Large intestine (tissue), 3 donors: ENCODE results near the gene GLOD4. TPM values are rescaled to one million over a fixed set of nuclear protein-coding genes. Genes with fewer than 3 reads are reported as not detected.

Experiments
- DNase-seq, 2 donors: peaks; one replicate each; pipeline versions ENCODE4 v3.0.0 to v3.0.0-alpha.2; 2013
- H3K27ac ChIP-seq: one replicate; pipeline ENCODE4 v1.5.1; 2013; ENCODE audit warnings: low read length
- H3K27me3 ChIP-seq: 2 replicates; pipeline ENCODE4 v1.6.1; 2013; ENCODE audit warnings: low read length; ENCODE audit not compliant: control insufficient read depth, insufficient read depth
- H3K36me3 ChIP-seq: 2 replicates; pipeline ENCODE4 v1.6.1; 2013; ENCODE audit warnings: low read length; ENCODE audit not compliant: control insufficient read depth, insufficient read depth
- H3K4me1 ChIP-seq: one replicate; pipeline ENCODE4 v1.6.1; 2013; ENCODE audit warnings: low read length; ENCODE audit not compliant: control insufficient read depth, insufficient read depth
- H3K4me3 ChIP-seq: one replicate; pipeline ENCODE4 v1.5.1; 2013; ENCODE audit warnings: low read length
- H3K9me3 ChIP-seq: one replicate; pipeline ENCODE4 v1.6.1; 2013; ENCODE audit warnings: mild to moderate bottlenecking, low read depth, low read length, moderate library complexity; ENCODE audit not compliant: control insufficient read depth
- WGBS: methylation state at CpG from one replicate; pipeline ENCODE4 v1.1.5; 2013; ENCODE audit warnings: low lambda C conversion rate; ENCODE audit not compliant: insufficient coverage; 5-methylcytosine and 5-hydroxymethylcytosine counted together
- polyA plus RNA-seq: library from polyadenylated mRNA; unstranded; fragments of 120-200 nt; gene quantifications from one replicate; pipeline ENCODE4 v1.2.1, GENCODE V29; 2013

GLOD4 gene
- polyA plus RNA-seq, 1 donor, result 149 TPM

DNA sequence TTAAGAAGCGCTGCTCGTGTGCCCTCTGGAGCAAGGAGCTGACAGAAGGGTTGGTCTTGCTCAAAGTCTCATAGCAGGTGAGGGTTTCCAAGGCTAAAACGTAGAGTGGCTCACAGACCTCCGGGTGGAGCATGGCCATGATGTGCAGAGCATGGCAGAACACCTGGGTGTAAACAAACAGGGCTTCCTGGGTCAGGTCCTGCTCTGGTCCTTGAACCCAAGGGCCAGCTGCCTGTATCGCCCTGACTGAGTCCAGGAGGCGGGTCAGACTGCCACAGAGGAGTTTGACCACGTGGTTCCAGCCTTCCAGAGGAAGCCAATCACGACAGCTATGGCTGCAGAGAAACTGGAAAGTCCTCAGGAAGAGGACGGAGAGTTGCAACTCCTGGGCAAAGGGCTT is 37.1 kb downstream of the GLOD4 start:
- H3K4me1 ChIP-seq, result no peaks in the 10 kb centered on the region
- H3K27me3 ChIP-seq, result no peaks in the 10 kb centered on the region
- no peak overlapping the region for H3K27ac ChIP-seq
- H3K9me3 ChIP-seq, result no peaks in the 10 kb centered on the region
- DNase-seq, result no peak
- peaks cover 83% of the 10 kb centered on the region for H3K36me3 ChIP-seq
- no peak overlapping the region for H3K4me3 ChIP-seq
- WGBS, result no CpG with 5 or more reads among the region's 9 CpGs

DNA sequence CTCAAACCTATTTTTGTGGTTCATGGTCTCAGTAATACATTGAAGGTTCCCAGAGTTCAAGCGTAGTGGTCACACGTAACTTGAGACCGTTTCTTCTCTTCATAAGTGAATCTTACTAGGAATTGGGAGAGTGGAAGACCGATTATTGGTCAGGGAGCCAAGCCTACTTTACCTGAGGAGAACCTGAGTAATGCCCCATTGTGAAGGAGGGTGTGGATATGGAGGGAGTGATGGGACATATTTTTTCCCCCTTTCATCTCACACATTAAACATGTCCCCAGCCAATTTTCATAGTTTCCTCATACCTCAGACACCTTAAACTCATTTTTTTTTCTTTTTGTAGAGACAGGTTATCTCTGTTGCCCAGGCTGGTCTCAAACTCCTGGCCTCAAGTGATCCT is 38.9 kb downstream of the GLOD4 start:
- H3K27me3 ChIP-seq, result no peaks in the 10 kb centered on the region
- WGBS, result no CpG with 5 or more reads among the region's 4 CpGs
- no peaks in the 10 kb centered on the region for H3K9me3 ChIP-seq
- DNase-seq, result no peak
- peaks cover 90% of the 10 kb centered on the region for H3K36me3 ChIP-seq
- H3K4me3 ChIP-seq, result no peak overlapping the region
- H3K27ac ChIP-seq, result no peak overlapping the region
- H3K4me1 ChIP-seq, result no peaks in the 10 kb centered on the region

DNA sequence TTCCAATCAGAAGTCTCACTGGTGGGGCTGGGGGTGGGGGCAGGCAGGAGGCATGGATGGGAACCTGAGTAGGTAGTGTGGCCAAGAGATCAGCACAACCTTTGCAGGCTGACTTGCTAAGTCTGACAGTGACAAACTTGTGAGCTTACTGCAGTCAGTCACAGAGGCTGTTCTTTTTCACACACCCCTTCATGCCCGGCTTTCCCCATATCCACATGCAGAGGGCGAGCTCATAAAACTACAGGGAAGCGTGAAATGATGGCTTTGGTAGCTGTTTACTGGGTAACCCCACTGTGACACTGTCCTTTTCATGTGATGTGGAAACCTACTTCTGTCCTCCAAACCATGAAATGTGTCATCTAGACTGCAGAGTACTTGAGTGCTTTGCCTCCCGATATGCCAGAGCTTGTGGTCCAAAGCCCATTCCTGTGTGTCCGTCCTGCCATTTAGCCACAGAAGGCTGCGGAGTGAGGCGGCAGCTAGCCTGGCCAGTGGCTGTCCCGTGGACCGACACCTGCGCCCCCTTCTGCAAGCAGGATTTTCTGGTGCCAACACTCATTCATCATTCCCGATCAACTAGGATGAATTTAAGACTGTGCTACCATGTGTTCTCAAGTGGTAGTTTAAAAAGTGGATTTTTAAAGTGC is 39.8 kb downstream of the GLOD4 start:
- no peak overlapping the region for H3K27ac ChIP-seq
- WGBS, result no CpG with 5 or more reads among the region's 11 CpGs
- H3K9me3 ChIP-seq, result no peaks in the 10 kb centered on the region
- H3K36me3 ChIP-seq, result peaks cover 85% of the 10 kb centered on the region
- no peaks in the 10 kb centered on the region for H3K27me3 ChIP-seq
- H3K4me1 ChIP-seq, result no peaks in the 10 kb centered on the region
- H3K4me3 ChIP-seq, result no peak overlapping the region
- DNase-seq, result no peak

DNA sequence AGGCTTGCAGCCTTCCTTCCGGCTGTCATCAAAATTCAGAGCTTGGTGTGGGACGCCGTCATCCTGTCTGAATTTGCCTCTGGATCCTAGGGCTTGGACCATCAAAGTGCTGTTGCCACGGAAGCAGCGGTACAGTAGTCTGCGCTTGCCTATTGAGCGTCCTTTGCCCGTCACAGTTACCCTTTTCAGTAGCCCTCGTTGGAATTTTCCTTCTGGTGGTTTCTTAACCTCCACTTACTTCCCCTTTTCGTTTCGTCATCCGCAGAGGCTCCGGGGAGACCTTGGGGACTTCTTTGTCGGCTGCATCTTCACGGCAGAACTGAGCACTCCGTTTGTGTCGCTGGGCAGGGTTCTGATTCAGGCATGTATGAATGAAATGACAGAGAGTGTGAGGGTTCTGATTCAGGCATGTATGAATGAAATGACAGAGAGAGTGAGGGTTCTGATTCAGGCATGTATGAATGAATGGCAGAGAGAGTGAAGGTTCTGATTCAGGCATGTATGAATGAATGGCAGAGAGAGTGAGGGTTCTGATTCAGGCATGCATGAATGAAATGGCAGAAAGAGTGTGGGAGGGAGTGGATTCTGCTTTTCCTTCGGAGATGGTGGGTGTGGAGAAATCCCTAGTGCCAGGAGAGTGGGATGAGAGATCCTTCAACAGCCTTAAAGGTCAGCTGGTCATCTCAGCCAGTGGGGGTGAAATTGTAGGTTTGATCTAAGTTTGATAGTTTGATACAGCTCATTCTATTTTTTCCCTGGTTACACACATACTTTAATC is 41.7 kb downstream of the GLOD4 start:
- Histone ChIP-seq H3K4me1 (no peaks in the 10 kb centered on the region), H3K36me3 (peaks cover 66% of the 10 kb centered on the region), H3K27me3 (no peaks in the 10 kb centered on the region), H3K4me3 (no peak overlapping the region), H3K9me3 (no peaks in the 10 kb centered on the region), H3K27ac (no peak overlapping the region)
- no CpG with 5 or more reads among the region's 18 CpGs for WGBS
- no peak for DNase-seq

DNA sequence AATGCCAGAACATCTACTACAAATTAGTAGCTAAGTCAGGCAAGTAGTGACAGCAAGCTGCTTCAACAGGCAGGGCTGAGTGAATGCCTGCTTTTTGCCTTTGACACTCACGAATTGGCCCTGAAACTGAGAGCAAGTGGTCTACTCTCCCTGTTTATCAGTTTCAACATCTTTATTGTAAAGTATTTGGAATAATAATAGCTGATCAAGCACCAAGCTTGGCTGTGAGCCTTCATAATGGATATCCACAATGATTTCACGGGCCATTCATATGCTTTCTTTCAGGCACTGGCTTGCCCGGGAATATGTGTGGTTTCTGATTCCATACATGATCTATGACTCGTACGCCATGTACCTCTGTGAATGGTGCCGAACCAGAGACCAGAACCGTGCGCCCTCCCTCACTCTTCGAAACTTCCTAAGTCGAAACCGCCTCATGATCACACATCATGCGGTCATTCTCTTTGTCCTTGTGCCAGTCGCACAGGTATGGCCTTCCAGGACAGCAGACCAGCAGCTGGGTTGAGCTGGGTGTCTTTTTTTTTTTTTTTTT is 44.4 kb downstream of the GLOD4 start:
- no peaks in the 10 kb centered on the region for H3K9me3 ChIP-seq
- peaks cover 42% of the 10 kb centered on the region for H3K36me3 ChIP-seq
- H3K4me1 ChIP-seq, result peaks cover 10% of the 10 kb centered on the region
- no peaks in the 10 kb centered on the region for H3K27me3 ChIP-seq
- H3K27ac ChIP-seq, result no peak overlapping the region
- DNase-seq, result no peak
- 100% methylated on average over 2 of the region's 13 CpGs for WGBS
- H3K4me3 ChIP-seq, result no peak overlapping the region

DNA sequence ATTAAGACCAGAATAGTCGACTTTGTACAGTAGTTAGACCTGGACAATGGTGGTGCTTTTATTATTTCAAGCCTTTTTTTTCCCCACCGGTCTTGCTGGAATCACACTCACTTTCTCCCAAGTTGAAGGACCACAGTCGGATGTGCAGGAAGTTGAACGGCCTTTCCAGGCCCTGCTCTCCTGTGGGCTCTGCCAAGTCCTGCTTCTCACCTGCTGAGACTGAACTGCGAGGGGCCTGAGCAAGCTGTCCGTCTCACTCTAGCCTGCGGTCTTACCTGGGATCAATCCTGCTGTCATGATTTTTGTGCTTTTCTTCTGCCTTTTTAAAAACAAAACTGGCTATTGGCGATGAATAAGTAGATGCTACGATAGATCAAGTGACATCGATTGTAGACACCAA is 48.3 kb downstream of the GLOD4 start:
- H3K4me3 ChIP-seq, result peak overlapping the region; percentile 57
- H3K27me3 ChIP-seq, result no peaks in the 10 kb centered on the region
- no peak for DNase-seq
- peaks cover 10% of the 10 kb centered on the region for H3K4me1 ChIP-seq
- peaks cover 8% of the 10 kb centered on the region for H3K36me3 ChIP-seq
- no peak overlapping the region for H3K27ac ChIP-seq
- WGBS, result 100% methylated on average over 2 of the region's 10 CpGs
- peaks cover 4% of the 10 kb centered on the region for H3K9me3 ChIP-seq

DNA sequence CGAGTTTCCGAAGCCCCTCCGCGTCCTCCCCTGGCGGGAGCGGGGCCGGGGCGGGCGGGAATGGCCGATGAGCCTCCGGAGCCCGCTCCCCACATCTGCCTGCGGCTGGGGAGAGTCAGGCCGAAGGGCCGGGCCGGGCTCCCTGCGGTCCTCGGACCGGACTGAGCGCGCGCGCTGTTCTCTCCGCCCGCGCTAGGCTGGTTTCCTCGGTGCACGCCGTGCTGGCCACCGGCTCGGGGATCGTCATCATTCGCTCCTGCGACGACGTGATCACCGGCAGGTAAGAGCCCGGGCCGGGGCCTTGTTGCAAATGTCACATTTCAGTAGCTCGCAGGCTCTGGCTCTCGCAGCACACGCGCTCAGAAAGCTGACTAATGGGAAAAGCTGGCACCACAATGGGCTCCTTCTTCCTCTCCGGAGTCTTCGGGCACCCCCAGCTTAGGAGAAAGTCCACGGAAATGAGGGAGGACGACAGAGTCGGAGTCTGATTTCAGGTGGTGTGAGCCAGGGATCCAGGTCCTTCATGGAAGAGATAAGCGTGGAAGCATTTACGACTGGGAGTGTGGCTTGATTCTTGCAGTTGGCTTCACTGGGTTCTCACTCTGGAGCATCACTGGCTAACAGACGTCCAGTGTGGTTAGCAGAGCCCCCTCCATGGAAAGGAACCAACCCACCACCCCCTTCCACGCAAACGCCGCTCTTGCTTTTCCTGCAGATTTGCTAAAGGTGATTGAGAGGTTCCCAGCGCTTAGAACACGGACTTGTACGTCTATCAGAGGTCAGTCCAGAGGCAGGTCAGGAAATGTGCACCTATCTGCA is 49.0 kb downstream of the GLOD4 start:
- peaks cover 4% of the 10 kb centered on the region for H3K9me3 ChIP-seq
- H3K27ac ChIP-seq, result peak overlapping the region; percentile 72
- H3K36me3 ChIP-seq, result peaks cover 6% of the 10 kb centered on the region
- H3K4me1 ChIP-seq, result peaks cover 10% of the 10 kb centered on the region
- H3K27me3 ChIP-seq, result no peaks in the 10 kb centered on the region
- H3K4me3 ChIP-seq, result peak overlapping the region; percentile 57
- WGBS, result 20% methylated on average over 1 of the region's 57 CpGs
- DNase-seq, result peak; percentile 43 to 78

DNA sequence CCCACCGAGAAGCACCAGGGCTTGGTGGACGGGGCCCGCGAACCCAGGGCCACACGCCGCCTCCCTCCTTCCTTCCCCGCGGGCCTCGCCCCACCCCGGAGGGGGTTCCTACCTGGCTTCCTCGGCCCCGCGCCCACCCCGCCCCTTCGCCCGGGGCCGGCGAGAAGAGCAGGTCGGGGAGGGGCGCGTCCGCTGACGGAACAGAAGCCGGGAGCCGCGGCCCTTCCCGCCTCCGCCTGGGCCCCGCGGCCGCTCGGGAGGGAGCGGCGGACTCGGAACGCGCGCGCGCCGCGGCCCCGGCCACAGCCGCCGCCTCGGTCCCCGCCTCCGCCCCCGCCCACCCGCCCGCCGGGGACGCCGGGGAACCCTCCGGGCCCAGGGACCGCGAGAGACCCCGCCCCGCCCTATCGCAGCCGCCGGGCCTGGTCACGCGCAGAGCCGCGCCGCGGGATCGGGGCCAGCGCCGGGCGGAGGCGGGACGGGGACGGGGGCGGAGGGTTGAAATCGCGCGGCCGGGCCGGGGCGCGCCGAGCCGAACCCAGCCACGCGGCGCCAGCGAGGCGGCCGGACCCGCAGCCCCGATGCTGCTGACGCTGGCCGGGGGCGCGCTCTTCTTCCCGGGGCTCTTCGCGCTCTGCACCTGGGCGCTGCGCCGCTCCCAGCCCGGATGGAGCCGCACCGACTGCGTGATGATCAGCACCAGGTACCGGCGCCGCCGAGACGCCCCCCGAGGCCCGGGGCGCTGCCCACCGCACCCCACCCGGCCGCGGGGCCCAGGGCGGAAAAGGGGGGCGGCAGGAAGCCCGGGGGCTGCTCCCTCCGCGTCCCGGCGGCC is 49.8 kb downstream of the GLOD4 start, which contains the start of gene TLCD3A:
TSS of gene TLCD3A (plus strand) at position 530 of the 835 bp plus-strand sequence. CDS start at position 582, 52 bp downstream.
- Histone ChIP-seq H3K4me3 (peak within 1 kb of the TSS; percentile 72), H3K9me3 (peaks cover 4% of the 10 kb centered on the region), H3K36me3 (peaks cover 2% of the 10 kb centered on the region), H3K4me1 (peaks cover 10% of the 10 kb centered on the region), H3K27me3 (no peaks in the 10 kb centered on the region), H3K27ac (peak within 1 kb of the TSS; percentile 77)
- DNase-seq, result peak; percentile 58 to 81
- no CpG with 5 or more reads among the region's 126 CpGs for WGBS

DNA sequence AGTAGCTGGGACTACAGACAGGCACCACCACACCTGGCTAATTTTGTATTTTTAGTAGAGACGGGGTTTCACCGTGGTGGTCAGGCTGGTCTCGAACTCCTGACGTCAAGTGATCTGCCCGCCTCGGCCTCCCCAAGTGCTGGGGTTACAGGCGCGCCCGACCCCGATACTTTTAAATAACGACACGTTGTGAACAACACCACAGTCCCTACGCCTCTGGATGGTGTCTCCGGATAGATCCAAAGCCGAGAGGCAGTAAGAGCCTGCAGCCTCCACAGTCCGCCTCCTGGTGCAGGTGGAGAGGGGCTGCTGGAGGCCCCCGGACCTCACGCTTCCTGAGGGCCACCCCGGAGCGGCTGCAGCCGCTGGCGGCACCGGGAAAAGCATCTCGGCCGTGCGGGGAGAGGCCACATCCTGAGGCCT is 50.4 kb downstream of the GLOD4 start:
- Histone ChIP-seq H3K9me3 (peaks cover 4% of the 10 kb centered on the region), H3K27me3 (no peaks in the 10 kb centered on the region), H3K4me1 (peaks cover 12% of the 10 kb centered on the region), H3K36me3 (peaks cover 2% of the 10 kb centered on the region), H3K27ac (peak overlapping the region; percentile 77), H3K4me3 (peak overlapping the region; percentile 72)
- no CpG with 5 or more reads among the region's 26 CpGs for WGBS
- DNase-seq, result no peak
